Endothelial cell of umbilical vein (primary cell): ENCODE results near the gene NCAPG. TPM values are rescaled to one million over a fixed set of nuclear protein-coding genes. Genes with fewer than 3 reads are reported as not detected.

Source experiments
- BruUV-seq: library from RNA; stranded (reverse); fragments of 400-500 nt; replicated peaks from 2 replicates; lab custom pipeline; 2021; lab: Mats Ljungman, UMichigan
- CTCF ChIA-PET: fragments of 300-600, 350-600 bp; sonication (Branson Sonifier 250); formaldehyde crosslinking; loops from one replicate; lab custom pipeline; 2021; ENCODE audit warnings: antibody characterized with exemption, inconsistent platforms; lab: Charles Lee
- POLR2A ChIA-PET: fragments of 300-600, 350-600 bp; sonication (Branson Sonifier 250); formaldehyde crosslinking; loops from one replicate; lab custom pipeline; 2021; ENCODE audit warnings: antibody characterized with exemption, inconsistent platforms; lab: Charles Lee
- DNase-seq: peaks from one replicate; pipeline ENCODE4 v3.0.0-alpha.2; 2011; ENCODE audit warnings: low read depth, low spot score
- FAIRE-seq: peaks from 2 replicates; lab custom pipeline; 2011; peaks lifted over from hg19 to GRCh38; lab: Jason Lieb, UNC
- H2AFZ ChIP-seq: 2 replicates; pipeline ENCODE4 v1.6.0; 2012; ENCODE audit warnings: low read depth, low read length, control low read depth, inconsistent platforms
- H3K27ac ChIP-seq: 2 replicates; pipeline ENCODE4 v1.5.1; 2011; ENCODE audit warnings: low read depth, mild to moderate bottlenecking, control low read depth, low read length, moderate library complexity; ENCODE audit not compliant: insufficient read depth
- H3K27me3 ChIP-seq, 2 experiments: 2 replicates each; pipeline versions ENCODE4 v1.6.0 to v1.6.1; 2011; ENCODE audit warnings: low read length in 2 of 2, mixed read lengths in 1 of 2; ENCODE audit not compliant: control insufficient read depth in 2 of 2, insufficient read depth in 2 of 2
- H3K36me3 ChIP-seq, 2 experiments: 2 replicates in 1 of 2; 3 replicates in 1 of 2; pipeline ENCODE4 v1.5.1; 2011; ENCODE audit warnings: low read length in 2 of 2, mild to moderate bottlenecking in 1 of 2, moderate library complexity in 1 of 2; ENCODE audit not compliant: control insufficient read depth in 2 of 2, insufficient read depth in 2 of 2; ENCODE audit errors: extremely low read depth in 1 of 2
- H3K4me1 ChIP-seq: 3 replicates; pipeline ENCODE4 v1.5.1; 2011; ENCODE audit warnings: mild to moderate bottlenecking, low read length; ENCODE audit not compliant: control insufficient read depth, insufficient read depth; ENCODE audit errors: extremely low read depth
- H3K4me2 ChIP-seq: 2 replicates; pipeline ENCODE4 v1.6.1; 2011; ENCODE audit warnings: low read length, control low read depth, mixed read lengths; ENCODE audit not compliant: insufficient read depth
- H3K4me3 ChIP-seq, 3 experiments: fragments of 200-600 bp in 1 of 3; sonication (generic), shearing (Covaris generic) in 1 of 3; replicated peaks in 1 of 3; 2 replicates each; pipeline ENCODE4 v1.5.1; 2011 to 2016; ENCODE audit warnings: control low read depth in 3 of 3, low read length in 3 of 3, mild to moderate bottlenecking in 2 of 3, inconsistent platforms in 1 of 3, low read depth in 1 of 3, moderate library complexity in 1 of 3; ENCODE audit not compliant: insufficient read depth in 1 of 3
- H3K79me2 ChIP-seq: 2 replicates; pipeline ENCODE4 v1.6.0; 2012; ENCODE audit warnings: low read length, inconsistent platforms; ENCODE audit not compliant: control insufficient read depth, insufficient read depth
- H3K9ac ChIP-seq: replicated peaks from 2 replicates; pipeline ENCODE3; 2011; ENCODE audit warnings: low read length, control low read depth; ENCODE audit not compliant: insufficient read depth; ENCODE audit errors: extremely low read depth
- H3K9me1 ChIP-seq: replicated peaks from 3 replicates; pipeline ENCODE4 v1.6.0; 2011; ENCODE audit warnings: mild to moderate bottlenecking, low read length; ENCODE audit not compliant: control insufficient read depth, insufficient read depth; ENCODE audit errors: extremely low read depth
- H3K9me3 ChIP-seq: replicated peaks from 2 replicates; pipeline ENCODE4 v1.5.1; 2012; ENCODE audit warnings: low read length, inconsistent platforms; ENCODE audit not compliant: control insufficient read depth, insufficient read depth
- H4K20me1 ChIP-seq: replicated peaks from 2 replicates; pipeline ENCODE3; 2011; ENCODE audit warnings: mild to moderate bottlenecking, low read length; ENCODE audit not compliant: control insufficient read depth, insufficient read depth; ENCODE audit errors: extremely low read depth
- EZH2 ChIP-seq: IDR thresholded peaks from 2 replicates; pipeline ENCODE4 v1.6.1; 2012; ENCODE audit warnings: borderline replicate concordance, low read depth, mild to moderate bottlenecking, moderate library complexity, low read length, inconsistent platforms; ENCODE audit not compliant: severe bottlenecking
- JUN ChIP-seq: IDR thresholded peaks from 2 replicates; pipeline ENCODE4 v1.6.1; 2011; ENCODE audit warnings: borderline replicate concordance, low read depth; ENCODE audit not compliant: insufficient read length, insufficient read depth
- POLR2A ChIP-seq: IDR thresholded peaks from 2 replicates; pipeline ENCODE4 v1.6.1; 2012; ENCODE audit warnings: low read depth, mild to moderate bottlenecking, control low read depth, low read length
- dilution Hi-C: fragments of 300-500 bp; cut with MboI; formaldehyde crosslinking; loops from one replicate; pipeline ENCODE4 v1.15.0; 2019; ENCODE audit warnings: low sequenced_read_pairs; ENCODE audit not compliant: extremely low pct_ligation_motif_present
- intact Hi-C: fragments of 100-400 bp; cut with micrococcal nuclease; formaldehyde crosslinking; loops from one replicate; pipeline ENCODE4 v1.10.0; 2022
- polyA plus RNA-seq, 4 experiments: library from polyadenylated mRNA; depleted of rRNA in 3 of 4; stranded (reverse) in 3 of 4; unstranded in 1 of 4; fragments of >200 nt; gene quantifications; 2 replicates each; pipeline versions ENCODE4 v1.2.1 to v1.2.3, GENCODE V29; 2011 to 2012; ENCODE audit warnings: missing spikeins in 1 of 4
- total RNA-seq: library from RNA; stranded (reverse); gene quantifications from 2 replicates; pipeline ENCODE4 v1.2.3, GENCODE V29; 2021

Gene NCAPG
- total and polyA plus RNA-seq, 2 donors (not counting 3 experiments of a cell fraction or from before 2014, with no cell fraction given): 11.6 to 66.4 TPM

- no peak overlapping the region for H3K27ac ChIP-seq
- dilution Hi-C loops: no loop called here
- no peak overlapping the region for H3K9ac ChIP-seq
- peaks cover 27 to 39% of the 10 kb centered on the region in 2 experiments for H3K27me3 ChIP-seq
- H3K4me3 ChIP-seq: peak overlapping the region in 2 of 3 experiments; percentile 7 to 11
- no peaks in the 10 kb centered on the region for H4K20me1 ChIP-seq
- peaks cover 3% of the 10 kb centered on the region for H3K4me1 ChIP-seq
- intact Hi-C loops: no loop called here
- TF ChIP-seq JUN: no peak
- peak; percentile 60 for TF ChIP-seq EZH2
- no peaks in the 10 kb centered on the region for H3K79me2 ChIP-seq
- H3K4me2 ChIP-seq: peak overlapping the region; percentile 27
- H3K9me3 ChIP-seq: no peaks in the 10 kb centered on the region
- no peaks in the 10 kb centered on the region for H3K36me3 ChIP-seq
- no TSS peak for BruUV-seq
- CTCF ChIA-PET: no interaction called here
- DNase-seq: no peak
- no peak for FAIRE-seq
- H2AFZ ChIP-seq: no peak overlapping the region
- no peaks in the 10 kb centered on the region for H3K9me1 ChIP-seq
- POLR2A ChIA-PET: interaction anchor here (0.5 to 0.7 kb wide), 2 partner anchors 223 to 247 kb away, joined by 3 to 4 read pairs; no protein-coding TSS in a partner anchor
These were observed 30.1 kb upstream of the NCAPG start for GRCh38 chr4:17780501-17781299.

- Histone ChIP-seq H3K9me1 (no peaks in the 10 kb centered on the region), H3K36me3 (no peaks in the 10 kb centered on the region), H3K27me3 (peaks cover 27 to 39% of the 10 kb centered on the region in 2 experiments), H3K4me3 (peak within 1 kb of the TSS in 2 of 3 experiments; percentile 7 to 19), H3K9ac (no peak within 1 kb of the TSS), H3K9me3 (no peaks in the 10 kb centered on the region), H4K20me1 (no peaks in the 10 kb centered on the region), H2AFZ (peak within 1 kb of the TSS; percentile 7), H3K4me2 (peak within 1 kb of the TSS; percentile 27), H3K4me1 (peaks cover 3% of the 10 kb centered on the region), H3K79me2 (no peaks in the 10 kb centered on the region), H3K27ac (no peak within 1 kb of the TSS)
- CTCF ChIA-PET: no interaction called here
- DNase-seq (peak; percentile 5), FAIRE-seq (no peak)
- no TSS peak for BruUV-seq
- intact Hi-C loops (no loop called here), dilution Hi-C loops (no loop called here)
- POLR2A ChIA-PET: interaction anchor here (0.5 to 0.7 kb wide), 2 partner anchors 224 to 248 kb away, joined by 3 to 4 read pairs; no protein-coding TSS in a partner anchor
- TF ChIP-seq POLR2A (no peak), EZH2 (peak; percentile 48)
These were observed 29.2 kb upstream of the NCAPG start, which contains the start of gene FAM184B for GRCh38 chr4:17781300-17782287. TSS of gene FAM184B (minus strand) at chr4:17781621. CDS start at chr4:17781299, 322 bp downstream.
